ENCODE measurements around the gene NID1. TPM values are rescaled to one million over a fixed set of nuclear protein-coding genes. Genes with fewer than 3 reads are reported as not detected.

NID1 gene
- total RNA-seq, 1 experiment from 2014 or later = 8.6 TPM

GRCh38 chr1:235993652-235994051 is 71.2 kb downstream of the NID1 start:
- BruUV-seq (replicated peaks) = no TSS peak
- CTCF ChIA-PET = no interaction called here
- Mint-ChIP-seq H3K4me1 (ENCODE audit: low read depth, unreplicated experiment) (no peaks in the 10 kb centered on the region), H3K9me3 (ENCODE audit: low read depth, unreplicated experiment) (no peaks in the 10 kb centered on the region), H3K4me3 (ENCODE audit: low read depth, unreplicated experiment) (no peak overlapping the region), H3K27ac (ENCODE audit: unreplicated experiment) (no peak overlapping the region), H3K27me3 (ENCODE audit: unreplicated experiment) (no peaks in the 10 kb centered on the region), H3K36me3 (ENCODE audit: insufficient read depth, unreplicated experiment) (no peaks in the 10 kb centered on the region)
- TF ChIP-seq CTCF (IDR thresholded peaks at IDR 0.05; ENCODE audit: unreplicated experiment) = no peak
- DNase-seq = no peak
- intact Hi-C loops (cut with micrococcal nuclease; ENCODE audit: unreplicated experiment) = no loop called here

GRCh38 chr1:235992868-235993267 is 72.0 kb downstream of the NID1 start:
- Mint-ChIP-seq H3K4me3 (ENCODE audit: low read depth, unreplicated experiment) (no peak overlapping the region), H3K27ac (ENCODE audit: unreplicated experiment) (no peak overlapping the region), H3K9me3 (ENCODE audit: low read depth, unreplicated experiment) (no peaks in the 10 kb centered on the region), H3K27me3 (ENCODE audit: unreplicated experiment) (no peaks in the 10 kb centered on the region), H3K36me3 (ENCODE audit: insufficient read depth, unreplicated experiment) (no peaks in the 10 kb centered on the region), H3K4me1 (ENCODE audit: low read depth, unreplicated experiment) (no peaks in the 10 kb centered on the region)
- CTCF ChIA-PET = no interaction called here
- TF ChIP-seq CTCF (IDR thresholded peaks at IDR 0.05; ENCODE audit: unreplicated experiment) = no peak
- intact Hi-C loops (cut with micrococcal nuclease; ENCODE audit: unreplicated experiment) = no loop called here
- no TSS peak for BruUV-seq (replicated peaks)
- no peak for DNase-seq

- intact Hi-C loops (cut with micrococcal nuclease; ENCODE audit: unreplicated experiment) = no loop called here
- no peak overlapping the region for H3K4me3 Mint-ChIP-seq (ENCODE audit: low read depth, unreplicated experiment)
- TF ChIP-seq CTCF (IDR thresholded peaks at IDR 0.05; ENCODE audit: unreplicated experiment) = no peak
- CTCF ChIA-PET = no interaction called here
- no peaks in the 10 kb centered on the region for H3K4me1 Mint-ChIP-seq (ENCODE audit: low read depth, unreplicated experiment)
- BruUV-seq (replicated peaks) = no TSS peak
- H3K27me3 Mint-ChIP-seq (ENCODE audit: unreplicated experiment) = no peaks in the 10 kb centered on the region
- no peak for DNase-seq
- H3K27ac Mint-ChIP-seq (ENCODE audit: unreplicated experiment) = no peak overlapping the region
- H3K36me3 Mint-ChIP-seq (ENCODE audit: insufficient read depth, unreplicated experiment) = no peaks in the 10 kb centered on the region
- H3K9me3 Mint-ChIP-seq (ENCODE audit: low read depth, unreplicated experiment) = no peaks in the 10 kb centered on the region
Observed at GRCh38 chr1:235992346-235992745, 72.5 kb downstream of the NID1 start.

GRCh38 chr1:235990330-235990795 is 74.5 kb downstream of the NID1 start:
- DNase-seq = no peak
- Mint-ChIP-seq H3K4me3 (ENCODE audit: low read depth, unreplicated experiment) (no peak overlapping the region), H3K9me3 (ENCODE audit: low read depth, unreplicated experiment) (no peaks in the 10 kb centered on the region), H3K4me1 (ENCODE audit: low read depth, unreplicated experiment) (no peaks in the 10 kb centered on the region), H3K27ac (ENCODE audit: unreplicated experiment) (no peak overlapping the region), H3K36me3 (ENCODE audit: insufficient read depth, unreplicated experiment) (no peaks in the 10 kb centered on the region), H3K27me3 (ENCODE audit: unreplicated experiment) (no peaks in the 10 kb centered on the region)
- intact Hi-C loops (cut with micrococcal nuclease; ENCODE audit: unreplicated experiment) = no loop called here
- BruUV-seq (replicated peaks) = no TSS peak
- TF ChIP-seq CTCF (IDR thresholded peaks at IDR 0.05; ENCODE audit: unreplicated experiment) = no peak
- CTCF ChIA-PET = no interaction called here

All from Calu3 (cell line).